Stimulated activated CD4-positive, alpha-beta T cell treated with anti-CD3 and anti-CD28 coated beads, Interleukin-1b, Interleukin-23, amount 100 ng/mL, for 1 hour (primary cell): ENCODE data around the gene NOS1AP.

Experiments
- DNase-seq, 2 donors: peaks; one replicate each; pipeline ENCODE4 v3.0.0-alpha.2; 2020; ENCODE audit warnings: low read depth in 2 of 2

NOS1AP gene

GRCh38 chr1:162365284-162366020 is 296.0 kb downstream of the NOS1AP start:
- no peak for DNase-seq

DNA sequence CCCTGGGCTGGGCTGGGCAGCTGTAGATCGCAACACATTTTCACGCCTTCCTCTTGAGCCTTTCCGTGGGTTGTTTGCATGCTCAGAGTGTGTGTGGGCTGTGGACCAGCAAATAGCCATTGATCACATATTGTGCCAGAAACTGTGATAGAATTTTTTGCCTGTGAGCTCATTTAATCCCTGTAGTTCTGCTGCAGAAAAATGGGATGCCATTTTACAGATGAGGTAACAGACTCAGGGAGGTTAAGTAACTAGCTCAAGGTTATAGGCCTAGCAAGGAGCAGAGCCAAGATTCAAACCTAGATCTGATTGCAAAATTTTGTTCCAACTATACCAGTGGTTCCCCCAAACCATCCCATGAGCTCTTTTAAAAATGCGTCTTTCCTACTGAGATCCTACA is 296.7 kb downstream of the NOS1AP start:
- DNase-seq = no peak

DNA sequence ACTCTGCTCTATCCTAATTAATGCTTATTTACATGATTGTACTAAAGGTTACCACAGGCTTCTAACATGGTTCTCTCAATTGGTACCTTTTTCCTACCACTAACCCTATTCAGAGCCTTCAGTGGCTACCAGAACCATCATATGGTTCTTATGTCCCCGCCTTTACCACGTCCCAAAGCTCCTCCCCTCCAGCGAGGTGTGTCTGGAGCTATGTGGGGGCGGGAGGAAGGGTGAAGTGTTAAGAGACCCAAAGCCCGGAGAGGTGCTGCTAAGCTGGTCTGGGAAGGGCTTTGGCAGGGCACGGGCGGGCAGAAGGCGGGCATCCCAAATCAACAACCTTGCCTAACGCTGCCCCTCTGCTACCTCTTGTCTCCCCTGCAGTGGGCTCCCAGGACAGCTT is 297.2 kb downstream of the NOS1AP start:
- no peak for DNase-seq

DNA sequence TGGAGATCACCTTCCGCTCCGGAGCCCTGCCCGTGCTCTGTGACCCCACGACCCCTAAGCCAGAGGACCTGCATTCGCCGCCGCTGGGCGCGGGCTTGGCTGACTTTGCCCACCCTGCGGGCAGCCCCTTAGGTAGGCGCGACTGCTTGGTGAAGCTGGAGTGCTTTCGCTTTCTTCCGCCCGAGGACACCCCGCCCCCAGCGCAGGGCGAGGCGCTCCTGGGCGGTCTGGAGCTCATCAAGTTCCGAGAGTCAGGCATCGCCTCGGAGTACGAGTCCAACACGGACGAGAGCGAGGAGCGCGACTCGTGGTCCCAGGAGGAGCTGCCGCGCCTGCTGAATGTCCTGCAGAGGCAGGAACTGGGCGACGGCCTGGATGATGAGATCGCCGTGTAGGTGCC is 297.6 kb downstream of the NOS1AP start:
- DNase-seq = no peak

- DNase-seq = no peak
These were observed 298.3 kb downstream of the NOS1AP start for GRCh38 chr1:162367772-162368171.

- no peak for DNase-seq
These were observed 299.0 kb downstream of the NOS1AP start for GRCh38 chr1:162368451-162368850.

DNA sequence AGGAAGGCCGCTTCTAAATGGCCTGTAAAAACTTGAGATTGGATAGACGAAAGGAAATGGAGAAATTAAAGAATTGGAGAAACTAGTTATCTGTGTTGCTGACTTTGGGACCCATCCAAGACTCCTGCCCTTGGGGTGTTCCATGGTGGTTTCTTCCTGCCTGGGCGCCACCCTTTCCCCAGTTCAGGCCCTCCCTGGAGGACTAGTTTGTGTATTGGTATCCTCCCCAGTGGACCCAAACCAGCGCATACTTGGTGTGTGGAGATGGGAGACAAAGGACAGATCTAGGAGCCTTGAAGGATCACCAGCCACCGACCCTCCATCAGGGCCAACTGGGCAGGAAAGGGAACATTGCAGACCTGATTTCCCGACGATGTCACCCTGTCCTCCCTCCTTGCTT is 300.1 kb downstream of the NOS1AP start:
- no peak for DNase-seq

- DNase-seq = no peak
These were observed 300.7 kb downstream of the NOS1AP start for GRCh38 chr1:162370161-162370560.

- no peak for DNase-seq
These were observed 301.2 kb downstream of the NOS1AP start for GRCh38 chr1:162370721-162371120.

DNA sequence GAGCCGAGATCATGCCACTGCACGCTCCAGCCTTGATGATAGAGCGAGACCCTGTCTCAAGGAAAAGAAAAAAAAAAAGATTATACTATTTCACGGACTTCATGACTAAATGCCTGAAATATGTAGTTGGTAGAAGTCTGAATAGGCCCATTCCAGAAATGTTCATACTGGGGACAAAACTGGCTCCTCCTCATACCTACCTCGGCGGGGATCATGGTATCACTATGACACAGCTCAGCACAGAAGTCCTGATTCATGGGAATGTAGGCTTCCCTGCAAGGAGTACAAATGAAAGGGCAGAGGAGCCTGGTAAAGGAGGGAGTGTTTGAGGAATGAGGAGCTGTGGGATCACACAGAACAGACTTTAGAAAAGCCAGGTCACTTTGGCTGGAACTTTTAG is 302.1 kb downstream of the NOS1AP start:
- no peak for DNase-seq

GRCh38 chr1:162372159-162373071 is 302.9 kb downstream of the NOS1AP start:
- no peak for DNase-seq

GRCh38 chr1:162373072-162373427 is 303.6 kb downstream of the NOS1AP start:
- DNase-seq = no peak

DNA sequence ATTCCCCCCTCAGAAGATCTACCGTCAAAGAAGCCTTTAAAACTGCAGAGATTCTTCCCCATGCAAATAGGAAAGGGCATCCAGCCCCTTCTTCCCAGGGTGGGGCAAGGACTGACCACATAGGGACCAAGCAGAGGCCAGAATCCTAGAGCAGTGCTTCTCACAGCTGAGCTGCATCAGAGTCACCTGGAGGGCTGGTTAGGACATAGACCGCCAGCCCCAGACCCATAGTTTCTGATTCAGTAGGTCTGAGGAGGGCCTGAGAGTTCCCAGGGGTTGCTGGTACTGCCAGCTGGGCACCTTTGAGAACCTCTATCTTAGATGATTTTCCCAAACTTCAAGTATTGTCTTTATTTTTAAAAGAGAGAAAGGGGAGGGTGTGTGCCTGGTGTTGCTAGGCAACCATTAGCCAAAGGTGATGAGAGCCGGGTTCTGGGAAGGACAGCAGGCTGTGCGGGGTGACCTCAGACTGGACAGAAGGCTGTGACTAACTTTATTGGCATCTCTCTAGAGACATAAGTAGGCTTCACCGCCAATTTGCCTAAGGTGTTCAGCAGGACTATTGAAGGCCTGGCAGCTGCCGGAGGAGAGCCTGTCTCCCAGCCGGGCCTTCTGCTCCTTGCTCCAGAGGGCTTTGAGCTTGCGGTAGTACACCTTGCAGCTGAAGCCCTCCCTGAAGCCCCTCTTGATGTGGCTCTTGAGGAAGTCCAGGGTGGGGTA is 304.2 kb downstream of the NOS1AP start:
- no peak for DNase-seq

- DNase-seq = no peak
These were observed 304.9 kb downstream of the NOS1AP start for GRCh38 chr1:162374406-162374805.

DNA sequence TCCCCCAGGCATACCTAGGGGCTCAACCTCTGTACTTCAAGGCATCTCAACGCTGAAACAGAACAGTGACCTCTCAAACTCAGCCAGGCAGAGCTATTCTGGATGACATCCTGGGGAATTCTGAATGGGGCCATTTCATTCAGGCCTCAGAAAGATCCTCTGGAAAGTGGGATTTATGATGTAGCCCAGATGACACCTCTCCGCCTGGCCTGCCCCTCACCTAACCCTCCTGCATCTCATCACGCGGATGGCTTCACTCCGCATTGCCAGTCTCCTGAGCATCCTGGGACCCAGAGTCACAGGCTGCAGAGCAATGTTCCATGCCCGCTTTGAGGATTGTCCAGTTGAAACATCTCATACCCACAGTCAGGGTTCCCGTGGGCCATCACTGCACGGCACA is 306.0 kb downstream of the NOS1AP start:
- no peak for DNase-seq

DNA sequence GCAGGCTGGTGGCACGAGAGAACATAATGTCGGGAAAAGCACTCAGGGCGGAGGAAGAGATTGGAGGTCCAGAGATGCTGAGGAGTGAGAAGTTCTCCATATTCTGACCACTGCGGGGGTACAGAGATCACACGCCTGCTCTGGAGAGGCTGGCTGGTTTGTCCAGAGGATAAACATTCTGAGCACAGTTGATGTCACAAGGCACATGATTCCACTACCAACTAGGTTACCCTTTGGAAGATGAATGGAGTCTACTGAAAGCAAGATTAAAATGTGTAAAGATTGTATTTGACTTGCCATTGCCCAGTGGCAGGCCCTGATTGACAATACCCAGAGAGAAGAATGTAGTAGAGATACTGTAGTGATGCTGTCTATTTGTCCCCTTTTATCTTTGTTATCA is 307.2 kb downstream of the NOS1AP start, which contains the start of gene SPATA46:
Gene SPATA46 (minus strand): TSS at position 164 of the 400 bp plus-strand sequence. CDS start 64 bp downstream, at position 100.
- no peak for DNase-seq

DNA sequence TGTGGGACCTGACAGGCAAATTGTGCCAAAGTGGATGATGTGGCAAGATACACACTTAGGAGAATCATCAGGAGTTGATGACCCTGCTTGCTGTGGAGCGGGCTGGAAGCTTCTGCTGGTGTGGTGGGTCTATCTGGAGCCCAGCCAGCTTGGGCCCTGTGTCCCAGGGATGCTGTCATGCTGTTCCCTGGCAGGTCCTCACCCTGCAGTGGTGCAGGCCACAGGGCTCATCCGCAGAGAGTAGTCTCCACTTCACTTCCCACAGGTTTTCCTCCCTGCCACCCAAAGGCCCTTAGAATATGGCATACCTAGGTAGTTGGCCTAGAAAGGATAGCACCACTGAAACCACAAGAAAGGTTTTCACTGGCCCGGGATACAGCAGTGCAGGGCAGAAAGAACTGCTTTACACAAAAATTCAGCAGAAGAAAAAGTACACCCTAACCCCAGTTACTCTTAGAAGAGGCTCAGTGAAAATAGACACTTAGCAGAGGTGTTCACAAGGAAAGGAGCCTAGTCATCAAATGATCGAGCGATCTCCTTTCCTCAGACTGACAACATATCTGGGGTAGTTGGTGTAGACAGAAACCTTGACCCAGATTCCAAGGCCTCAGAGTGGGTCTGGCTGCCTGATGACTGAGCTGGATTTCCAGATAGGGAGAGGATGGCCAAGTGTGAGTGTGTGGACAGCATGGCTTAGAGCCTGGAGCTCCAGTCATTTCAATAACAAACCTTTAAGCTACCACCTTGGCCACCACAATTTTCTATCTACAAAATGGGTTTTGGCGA is 310.8 kb downstream of the NOS1AP start:
- no peak for DNase-seq

DNA sequence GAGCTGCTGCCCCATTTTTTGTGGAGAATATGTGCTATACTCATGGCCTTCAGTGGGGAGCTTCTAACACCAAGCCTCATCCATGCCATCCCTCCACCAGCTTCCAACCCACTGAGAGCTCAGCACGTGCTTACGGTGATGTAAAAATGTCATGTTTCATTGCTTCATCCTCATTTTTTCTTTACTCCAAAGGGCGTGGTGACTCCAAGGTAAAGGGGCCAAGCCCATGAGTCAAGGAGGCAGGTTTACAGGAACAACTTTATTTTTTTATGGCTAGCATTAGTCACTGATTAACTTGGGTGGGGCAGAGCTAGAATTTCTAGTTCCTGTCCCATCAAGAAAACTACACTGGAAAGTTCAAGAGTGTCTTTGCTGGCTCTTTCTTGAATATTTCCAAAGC is 311.9 kb downstream of the NOS1AP start, which contains the start of gene C1orf226:
Gene C1orf226 (plus strand): TSS at position 346 of the 400 bp plus-strand sequence. CDS start 174 bp downstream, outside the sequence.
- DNase-seq = no peak

DNA sequence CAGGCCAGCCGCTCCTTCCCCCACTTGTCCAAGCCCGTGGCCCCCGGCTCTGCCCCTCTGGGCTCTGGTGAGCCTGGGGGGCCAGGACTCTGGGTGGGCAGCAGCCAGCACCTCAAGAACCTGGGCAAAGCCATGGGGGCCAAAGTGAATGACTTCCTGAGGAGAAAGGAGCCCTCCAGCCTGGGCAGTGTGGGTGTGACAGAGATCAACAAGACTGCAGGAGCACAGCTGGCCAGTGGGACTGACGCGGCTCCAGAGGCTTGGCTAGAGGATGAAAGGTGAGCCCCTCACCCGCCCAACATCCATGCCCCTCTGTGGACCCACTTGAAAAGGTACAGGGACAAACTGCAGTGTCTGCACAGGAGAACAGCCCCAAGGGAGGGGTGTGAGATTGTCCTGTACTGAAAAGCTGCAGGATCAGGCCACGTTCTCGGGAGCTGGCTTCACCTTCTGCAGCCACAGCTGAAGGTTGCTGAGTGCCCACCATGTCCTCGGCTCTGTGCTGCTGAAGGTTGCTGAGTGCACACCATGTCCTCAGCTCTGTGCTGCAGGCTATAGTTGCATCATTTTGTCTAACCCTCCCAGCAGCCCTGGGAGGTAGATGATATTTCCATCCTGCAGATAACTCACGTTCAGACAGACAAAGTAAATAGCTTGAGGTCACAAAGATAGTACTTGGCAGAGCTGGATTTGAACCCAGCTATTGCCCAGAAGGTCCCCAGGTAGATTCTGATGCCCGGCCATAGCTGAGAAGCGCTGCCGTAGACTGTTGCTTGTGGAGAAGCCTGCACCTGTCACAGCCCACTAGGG is 312.7 kb downstream of the NOS1AP start:
- no peak for DNase-seq

GRCh38 chr1:162383091-162383490 is 313.6 kb downstream of the NOS1AP start:
- DNase-seq = no peak

GRCh38 chr1:162383516-162383915 is 314.0 kb downstream of the NOS1AP start:
- no peak for DNase-seq
